Measurements from ENCODE around the gene AMZ1.
"Not testable (repeated sequence)": the region's sequence is repeated elsewhere in the genome, so short reads cannot be mapped to it uniquely, and the experiment has no call there.

Gene AMZ1

DNA sequence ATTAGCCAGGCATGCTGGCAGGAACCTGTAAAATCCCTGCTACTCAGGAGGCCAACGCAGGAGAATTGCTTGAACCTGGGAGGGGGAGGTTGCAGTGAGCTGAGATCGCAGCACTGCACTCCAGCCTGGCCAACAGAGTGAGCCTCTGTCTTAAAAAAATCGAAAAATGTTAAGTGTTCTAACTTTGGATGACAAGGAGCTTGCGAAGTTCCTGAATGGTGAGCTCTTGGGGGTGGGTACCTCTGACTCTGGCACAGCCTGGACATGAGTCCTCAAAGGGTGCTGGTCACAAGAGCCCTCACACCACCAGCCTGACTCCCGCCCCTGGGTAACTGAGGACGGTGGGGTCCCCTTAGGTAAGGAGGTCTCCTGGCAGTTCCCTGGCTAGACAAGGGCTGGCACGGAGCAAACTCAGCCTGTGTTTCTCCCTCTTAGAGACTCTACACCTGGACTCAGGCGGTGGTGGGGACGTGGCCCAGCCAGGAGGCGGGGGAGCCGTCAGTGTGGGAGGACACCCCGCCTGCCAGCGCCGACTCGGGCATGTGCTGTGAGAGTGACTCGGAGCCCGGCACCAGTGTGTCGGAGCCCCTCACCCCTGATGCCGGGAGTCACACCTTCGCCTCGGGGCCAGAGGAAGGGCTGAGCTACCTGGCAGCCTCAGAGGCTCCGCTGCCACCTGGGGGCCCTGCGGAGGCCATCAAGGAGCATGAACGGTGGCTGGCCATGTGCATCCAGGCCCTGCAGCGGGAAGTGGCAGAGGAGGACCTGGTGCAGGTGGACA is 24.1 kb downstream of the AMZ1 start:
- no peak for DNase-seq (ENCODE audit: low read depth in 3 of 3)

DNA sequence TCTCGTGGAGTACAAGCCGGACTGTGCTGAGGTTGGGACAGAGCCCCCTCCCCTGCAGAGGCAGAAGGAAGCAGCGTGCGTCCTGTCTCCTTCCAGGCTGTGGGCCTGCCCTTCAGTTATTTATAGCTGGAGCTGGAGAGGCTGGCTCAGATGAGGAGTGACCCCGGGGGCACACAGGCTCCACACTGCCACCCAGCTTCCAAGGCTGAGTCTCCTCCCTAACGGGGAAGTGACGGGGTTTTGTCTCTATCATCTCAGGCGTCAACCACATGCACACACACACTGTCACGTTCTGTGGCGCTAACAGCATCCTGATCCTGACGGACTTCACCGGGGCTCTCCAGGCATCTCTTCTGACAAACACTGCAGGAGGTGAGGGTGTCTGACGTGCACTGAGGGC is 25.4 kb downstream of the AMZ1 start:
- DNase-seq (ENCODE audit: low read depth in 3 of 3), result no peak

DNA sequence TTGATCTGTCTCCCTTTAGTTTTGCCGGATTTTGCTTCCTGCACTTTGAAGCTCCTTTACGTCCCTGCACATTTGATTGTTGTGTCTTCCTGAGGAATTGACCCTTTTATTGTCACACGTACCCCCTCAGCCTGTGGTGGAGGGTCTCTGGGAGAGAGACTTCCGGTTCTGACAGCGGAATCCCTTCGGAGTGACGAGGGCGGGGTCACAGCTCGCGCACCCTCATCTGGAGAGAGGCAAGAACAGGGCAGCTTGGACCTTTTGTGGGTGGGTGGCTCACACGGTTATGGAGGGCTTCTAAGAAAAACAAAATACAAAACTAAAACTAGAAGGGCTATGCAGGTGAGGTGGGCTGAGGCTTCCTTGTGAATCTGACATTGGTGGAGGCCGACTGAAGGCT is 26.0 kb downstream of the AMZ1 start:
- no peak for DNase-seq (ENCODE audit: low read depth in 3 of 3)

DNA sequence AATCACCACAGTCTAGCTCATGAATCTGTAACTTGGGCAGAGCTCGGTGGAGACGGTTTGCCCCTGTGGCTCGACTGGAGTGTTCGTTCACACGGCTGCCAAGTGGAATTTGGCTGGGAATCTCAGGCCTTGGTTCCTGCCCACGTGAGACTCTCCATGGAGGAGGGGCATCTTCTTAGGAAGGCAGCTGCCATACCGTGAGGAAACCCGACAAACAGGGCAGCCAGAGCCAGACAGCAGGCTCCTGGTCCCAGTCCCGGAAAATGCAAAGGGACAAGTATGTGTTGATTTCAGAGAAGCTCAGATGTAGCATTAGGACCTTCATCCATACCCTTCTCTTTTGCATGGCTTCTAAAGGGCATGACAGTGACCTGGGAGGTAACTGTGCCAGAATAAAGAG is 26.6 kb downstream of the AMZ1 start:
- DNase-seq (ENCODE audit: low read depth in 3 of 3), result no peak

DNA sequence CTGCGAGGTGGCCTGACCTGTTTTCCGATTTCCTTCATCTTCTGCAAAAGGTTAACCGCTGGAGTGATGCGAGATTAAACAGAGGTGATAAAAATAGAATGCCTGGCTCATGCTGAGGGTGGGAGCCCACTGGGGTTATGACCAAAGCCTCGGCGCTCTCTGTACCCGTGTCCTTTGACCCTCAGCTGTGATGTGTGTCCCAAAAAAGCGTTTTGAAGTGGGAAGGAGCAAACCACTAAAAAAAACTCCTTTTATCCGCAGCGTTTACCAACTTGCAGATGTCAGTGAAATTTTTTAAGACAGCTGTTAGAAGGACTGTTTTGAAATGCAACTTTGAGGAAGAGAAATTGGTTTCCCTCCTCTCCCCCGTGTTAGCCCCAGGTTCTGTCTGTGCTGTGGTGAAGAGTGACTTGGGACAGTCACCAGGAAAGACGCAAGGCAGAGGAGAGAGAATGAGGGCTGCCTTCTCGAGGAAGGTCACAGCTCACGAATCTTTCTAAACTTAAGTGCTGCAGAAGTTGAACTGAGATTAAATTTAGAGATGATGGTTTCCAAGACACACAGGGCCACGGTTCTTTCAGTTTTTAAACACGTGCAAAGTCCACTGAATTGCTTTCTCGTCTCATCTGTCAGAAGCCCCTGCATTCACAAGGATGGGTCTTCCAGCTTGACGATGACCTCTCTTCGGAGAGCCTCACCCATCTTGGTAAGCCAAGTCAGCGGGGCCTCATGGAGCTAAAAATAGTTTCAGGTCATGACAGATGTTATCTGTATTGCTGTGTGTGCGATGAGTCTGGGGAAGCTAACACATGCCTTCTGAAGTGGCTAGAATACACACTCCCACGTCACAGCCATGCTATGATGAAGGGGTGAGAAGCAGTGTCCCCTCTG is 27.6 kb downstream of the AMZ1 start:
- peak in 2 of 3 donors; percentile 47 to 54 for DNase-seq (ENCODE audit: low read depth in 3 of 3)

DNA sequence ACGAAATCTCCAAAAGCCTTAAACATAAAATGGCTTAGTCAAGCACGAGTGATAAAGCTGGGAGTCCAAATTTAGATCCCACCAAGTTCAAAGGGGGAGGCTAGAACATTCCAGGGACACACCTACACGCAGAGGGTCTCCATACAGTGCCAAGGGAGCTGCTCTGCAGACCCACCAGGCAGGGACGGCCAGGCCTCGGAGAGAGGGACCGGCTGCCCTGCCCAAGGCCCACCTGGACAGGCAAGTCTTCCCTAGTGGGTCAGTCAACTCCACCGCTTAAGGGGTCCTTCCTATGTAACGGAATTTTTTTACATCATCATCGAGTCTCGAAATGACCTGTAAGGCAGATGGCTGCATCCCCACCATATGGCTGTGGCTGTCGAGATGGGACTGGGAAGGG is 28.5 kb downstream of the AMZ1 start:
- DNase-seq (ENCODE audit: low read depth in 3 of 3), result no peak

DNA sequence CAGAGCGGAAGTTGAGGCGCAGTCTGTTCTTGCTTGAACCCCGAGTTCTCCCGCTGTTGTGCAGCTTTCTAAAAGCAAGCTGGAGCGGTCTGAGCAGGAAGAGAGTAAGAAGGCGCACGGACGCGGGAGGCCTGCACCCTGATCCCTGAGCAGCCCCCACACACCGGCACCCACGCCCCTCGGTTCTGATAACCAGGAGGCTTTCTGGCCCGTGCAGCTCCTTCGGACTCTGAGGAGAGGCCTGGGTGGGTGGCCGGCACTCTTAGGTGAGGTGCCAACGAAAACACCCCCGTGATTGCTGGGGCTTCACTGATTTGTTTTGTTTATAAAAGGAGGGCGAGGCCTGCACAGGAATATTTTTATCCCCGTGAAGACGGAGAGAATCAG is 28.9 kb downstream of the AMZ1 start:
- no peak for DNase-seq (ENCODE audit: low read depth in 3 of 3)

DNA sequence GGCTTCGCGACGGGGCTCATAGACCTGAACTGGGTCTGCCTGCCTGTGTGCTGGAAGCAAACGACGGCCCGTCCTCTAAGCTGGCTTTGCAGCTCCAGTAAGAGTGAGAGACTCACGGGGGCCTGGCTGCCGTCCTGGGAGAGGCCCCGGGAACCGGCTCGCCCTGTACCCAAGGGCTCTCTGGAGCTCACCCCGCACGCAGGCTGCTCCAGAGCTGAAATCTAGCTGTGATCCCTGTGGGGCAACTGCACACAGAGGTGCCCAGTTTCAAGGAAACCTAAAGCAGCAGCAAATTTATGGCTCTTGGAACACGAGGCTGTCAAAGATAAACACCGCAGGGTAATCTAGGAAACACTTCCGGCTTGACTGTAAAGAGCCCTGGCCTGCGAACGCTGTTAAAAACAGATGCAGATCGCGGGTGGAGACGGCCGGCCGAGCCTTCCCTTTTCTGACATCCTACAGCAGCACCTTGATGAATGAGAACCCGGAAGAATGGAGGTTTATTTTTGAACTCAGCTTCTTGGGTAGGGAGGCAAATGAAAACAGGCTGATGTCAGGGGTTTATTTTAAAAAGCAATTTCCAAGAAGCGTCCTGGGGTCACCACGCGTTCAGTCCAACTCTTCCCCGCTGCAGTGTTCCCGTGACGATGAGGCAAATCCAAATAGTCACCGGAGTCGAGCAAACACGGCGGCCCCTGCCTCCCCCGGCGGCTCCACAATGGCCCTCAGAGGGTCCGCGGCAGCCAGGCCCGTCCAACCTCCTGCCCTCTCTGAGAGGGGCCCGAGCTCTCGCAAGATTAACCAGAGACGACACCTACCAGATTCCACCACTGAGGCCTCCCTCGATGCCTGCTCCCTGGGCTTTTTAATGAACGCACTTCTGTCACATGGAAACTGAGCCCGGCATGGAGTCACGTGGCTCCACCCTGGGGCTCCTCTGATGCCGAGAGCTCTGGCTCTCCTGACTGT is 29.6 kb downstream of the AMZ1 start:
- no peak for DNase-seq (ENCODE audit: low read depth in 3 of 3)

DNA sequence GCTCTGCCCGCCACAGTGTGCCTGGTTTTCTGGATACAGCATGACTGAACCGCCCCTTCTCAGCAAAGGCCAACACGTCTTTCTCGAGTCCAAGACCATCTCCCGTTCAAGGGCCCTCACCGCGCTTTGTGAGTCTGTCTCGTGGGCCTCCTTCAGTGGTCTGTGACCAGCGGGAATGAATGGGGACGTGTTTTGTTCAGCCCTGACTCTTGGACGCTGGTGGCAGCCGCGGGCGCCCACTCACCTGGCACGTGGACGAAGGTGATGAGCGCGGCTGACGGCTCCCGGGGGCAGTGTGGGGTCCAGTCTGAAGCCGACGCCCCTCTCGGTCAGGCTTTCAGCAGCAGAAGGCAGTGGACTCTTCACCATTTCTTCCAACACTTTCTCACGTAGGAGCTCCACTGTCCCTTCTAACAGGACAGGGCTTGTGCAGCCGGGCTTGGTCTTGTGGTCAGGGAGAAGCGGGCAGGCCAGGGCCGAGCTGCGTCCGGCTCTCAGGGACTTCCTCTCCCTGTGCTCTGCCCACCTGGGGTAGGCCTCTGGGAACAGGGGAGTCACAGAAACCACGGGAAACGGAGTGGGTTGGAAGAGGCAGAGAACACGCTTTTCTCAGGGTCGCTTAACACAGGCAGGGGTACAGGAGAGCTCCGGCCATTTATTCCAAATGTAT is 30.4 kb downstream of the AMZ1 start:
- no peak for DNase-seq (ENCODE audit: low read depth in 3 of 3)

DNA sequence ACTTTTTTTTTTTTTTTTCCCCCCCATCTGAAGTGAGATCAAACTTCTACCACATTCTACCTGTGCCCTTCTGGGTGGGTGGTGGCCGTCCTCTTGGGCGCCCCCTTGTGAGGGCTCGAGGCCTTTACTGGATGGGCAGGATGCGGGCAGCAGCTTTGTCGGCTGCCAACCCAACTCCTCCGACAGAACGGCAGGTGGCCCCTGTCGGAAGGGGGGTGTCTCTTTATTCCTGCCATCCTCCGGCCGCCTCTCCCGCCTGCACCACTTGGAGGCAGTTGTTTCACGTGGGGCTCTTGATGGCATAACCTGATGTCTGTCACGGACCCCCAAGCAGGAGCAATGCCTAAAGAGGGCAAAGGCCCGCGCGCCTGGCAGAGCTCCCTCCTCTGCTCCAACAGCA is 31.0 kb downstream of the AMZ1 start:
- peak in 1 of 3 donors; percentile 66 for DNase-seq (ENCODE audit: low read depth in 3 of 3)

DNA sequence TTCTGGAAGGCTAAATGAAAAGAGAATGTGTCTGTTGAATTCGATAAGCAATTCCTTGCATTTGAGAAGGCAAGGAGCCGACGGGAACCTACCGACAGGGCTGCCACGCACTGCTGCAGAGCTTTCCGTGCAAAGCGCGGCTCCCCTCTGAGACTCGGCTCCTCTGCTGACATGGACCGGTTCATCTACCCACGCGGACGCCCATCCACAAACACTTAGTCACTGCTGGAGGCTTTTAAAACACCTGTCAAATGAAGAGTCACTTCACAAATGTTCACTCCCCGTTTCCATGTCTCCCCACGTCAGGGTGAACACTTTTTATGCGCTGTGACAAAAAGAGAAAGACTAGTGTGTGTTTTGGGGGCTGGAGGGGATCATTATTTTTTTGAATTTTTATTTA is 32.0 kb downstream of the AMZ1 start:
- DNase-seq (ENCODE audit: low read depth in 3 of 3), result no peak

DNA sequence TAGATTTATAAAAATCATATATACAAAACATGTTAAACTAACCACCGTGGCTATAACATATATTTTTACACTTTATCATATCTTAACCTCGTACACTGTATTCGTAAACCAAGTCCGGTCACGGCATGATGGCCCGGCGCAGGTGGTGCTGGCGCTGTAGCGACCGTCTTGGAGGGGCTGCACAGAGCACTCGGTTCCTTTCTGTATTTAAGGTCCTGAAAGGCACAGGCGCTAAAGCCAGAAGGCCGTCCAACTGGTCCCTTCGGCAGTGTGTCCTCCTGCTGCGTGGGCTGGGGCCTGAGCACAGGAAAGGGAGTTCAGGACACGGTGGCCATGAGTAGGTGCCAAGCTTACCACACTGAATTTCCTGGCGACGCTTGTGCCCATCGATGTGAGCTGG is 33.8 kb downstream of the AMZ1 start:
- no peak for DNase-seq (ENCODE audit: low read depth in 3 of 3)

DNA sequence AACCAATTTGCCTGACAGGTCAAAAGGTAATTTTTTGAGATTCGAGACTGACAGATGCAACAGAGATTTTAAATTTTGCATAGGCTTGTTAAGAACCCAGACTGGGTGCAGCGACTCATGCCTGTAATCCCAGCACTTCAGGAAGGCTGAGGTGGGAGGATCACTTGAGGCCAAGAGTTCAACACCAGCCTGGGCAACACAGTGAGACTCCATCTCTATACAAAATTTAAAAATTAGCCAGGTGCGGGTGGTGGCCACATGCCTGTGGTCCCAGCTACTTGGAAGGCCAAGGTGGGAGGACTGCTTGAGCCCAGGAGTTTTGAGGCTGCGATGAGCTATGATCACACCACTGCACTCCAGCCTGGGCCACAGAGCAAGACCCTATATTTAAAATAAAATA is 34.6 kb downstream of the AMZ1 start:
- DNase-seq (ENCODE audit: low read depth in 3 of 3), result no peak

DNA sequence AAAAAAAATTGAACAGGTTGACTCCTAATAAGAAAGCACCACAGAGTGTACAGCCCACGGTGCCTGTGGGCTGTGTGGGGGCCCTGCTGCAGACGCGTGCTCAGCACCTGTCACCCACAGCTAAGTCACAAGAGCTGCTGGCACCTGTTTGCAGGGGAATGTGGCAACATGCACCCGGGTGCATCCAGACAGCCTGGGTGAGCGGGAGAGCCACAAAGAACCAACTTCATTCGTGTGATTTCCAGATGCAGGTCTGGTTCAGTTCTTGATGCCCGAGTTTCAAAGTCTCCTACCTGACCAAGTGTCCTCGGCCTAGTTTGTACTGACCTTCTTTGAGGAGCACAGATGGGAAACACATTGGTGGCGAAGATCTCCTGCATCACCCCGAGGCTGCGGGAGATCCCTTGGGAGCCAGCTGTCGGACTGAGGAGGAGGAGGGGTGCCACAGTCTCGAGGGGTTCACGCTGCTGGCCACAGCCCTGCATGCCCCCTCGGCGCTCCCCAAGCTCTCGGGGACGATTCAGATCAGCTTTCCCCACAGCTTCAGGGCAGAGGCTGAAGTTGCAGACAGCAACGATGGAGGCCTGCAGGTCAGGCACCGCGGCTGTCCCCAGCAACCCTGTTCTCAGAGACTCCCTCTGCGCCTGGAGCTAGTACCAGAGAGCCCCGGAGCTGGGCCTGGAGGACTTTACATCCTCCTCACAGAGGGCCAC is 35.3 kb downstream of the AMZ1 start:
- DNase-seq (ENCODE audit: low read depth in 3 of 3), result no peak

DNA sequence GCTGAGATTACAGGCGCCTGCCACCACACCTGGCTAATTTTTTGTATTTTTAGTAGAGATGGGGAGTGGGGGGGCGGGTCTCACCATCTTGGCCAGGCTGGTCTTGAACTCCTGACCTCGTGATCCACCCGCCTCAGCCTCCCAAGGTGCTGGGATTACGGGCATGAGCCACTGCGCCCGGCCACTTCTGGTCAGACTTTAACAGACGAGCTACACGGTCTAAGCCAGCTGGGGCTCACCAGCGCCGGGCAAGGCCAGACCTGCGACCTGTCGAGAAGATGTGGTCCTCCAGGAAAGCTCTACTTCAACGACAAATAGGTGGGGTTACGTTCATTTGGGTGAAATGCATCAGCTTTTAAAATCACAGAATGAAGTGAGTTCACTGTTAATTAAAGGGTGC is 36.0 kb downstream of the AMZ1 start:
- DNase-seq (ENCODE audit: low read depth in 3 of 3), result not testable (repeated sequence)

DNA sequence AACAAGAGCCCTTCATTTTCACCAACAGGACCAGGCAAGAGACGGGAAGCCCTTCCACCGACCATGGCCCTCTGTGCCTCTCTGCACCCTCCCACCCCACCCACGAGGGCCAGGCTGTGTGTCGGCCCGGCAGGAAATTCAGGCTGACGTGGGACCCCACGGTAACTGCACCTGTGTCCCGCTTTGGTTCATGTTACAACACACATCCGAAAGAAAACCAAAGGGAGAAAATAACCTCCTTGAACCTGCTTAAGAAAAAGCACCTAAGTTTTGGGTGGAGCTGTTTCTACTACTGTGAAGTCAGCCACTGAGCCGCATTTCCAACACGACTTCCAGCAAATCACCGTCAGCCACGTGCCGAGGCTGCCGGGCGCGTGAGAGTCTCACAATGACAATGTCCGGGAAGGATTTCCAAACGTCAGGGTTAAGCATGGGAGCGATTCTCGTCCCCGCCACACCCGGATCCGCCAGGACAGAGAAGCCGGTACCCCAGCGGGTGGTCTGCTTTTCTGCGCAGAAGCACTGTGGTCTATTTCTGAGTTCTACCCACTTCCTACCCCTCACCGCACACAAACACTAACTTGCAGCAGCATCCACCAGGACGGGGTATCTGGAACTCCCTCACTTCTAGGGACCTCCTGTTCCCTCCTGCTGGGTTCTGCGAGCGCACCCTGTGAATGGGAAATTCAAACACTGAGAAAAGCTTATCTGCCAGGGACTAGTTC is 36.6 kb downstream of the AMZ1 start:
- DNase-seq (ENCODE audit: low read depth in 3 of 3), result no peak

DNA sequence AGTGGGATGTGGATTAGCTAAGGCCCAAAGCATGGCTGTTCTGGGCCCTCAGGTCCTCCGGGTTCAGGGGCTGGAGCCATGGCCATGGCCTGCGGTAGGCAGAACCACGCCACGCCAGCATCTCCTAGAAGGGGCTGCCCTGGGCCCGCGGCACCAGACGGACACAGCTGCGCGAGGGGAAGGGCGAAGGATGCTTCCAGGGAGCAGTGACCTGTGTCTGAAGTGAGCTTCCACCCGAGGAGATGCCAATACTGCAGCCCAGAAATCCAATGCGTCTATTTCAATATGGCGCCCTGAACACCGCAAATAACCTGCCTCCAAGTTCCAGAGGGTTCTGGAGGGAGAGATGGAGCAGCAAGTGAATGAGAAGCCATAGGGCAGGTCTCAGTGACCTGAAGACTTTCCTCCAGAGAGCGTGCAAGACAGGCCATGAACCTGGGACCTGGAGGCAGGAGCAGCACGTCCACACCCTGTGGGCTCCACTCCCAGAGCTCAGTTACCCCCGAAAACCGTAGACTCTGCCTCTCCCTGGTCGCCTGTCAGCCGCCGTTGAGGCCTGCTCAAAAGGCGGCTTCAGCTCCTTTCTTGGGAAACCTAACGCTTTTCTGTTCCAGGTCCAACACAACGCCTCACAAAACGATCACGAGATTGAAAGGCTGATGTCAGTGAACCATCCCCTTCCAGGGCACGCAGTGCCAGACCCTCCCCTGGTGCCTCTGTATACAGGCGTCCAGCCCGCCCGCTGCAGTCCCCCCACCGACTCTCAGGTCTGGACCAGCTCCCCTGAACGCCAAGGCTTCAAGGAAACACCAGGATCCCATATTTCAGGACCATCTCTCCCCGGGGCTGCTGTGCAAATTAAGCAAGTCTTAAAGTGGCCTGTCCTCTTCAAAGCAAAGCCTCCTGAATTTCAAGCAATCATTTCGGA is 37.4 kb downstream of the AMZ1 start:
- no peak for DNase-seq (ENCODE audit: low read depth in 3 of 3)

DNA sequence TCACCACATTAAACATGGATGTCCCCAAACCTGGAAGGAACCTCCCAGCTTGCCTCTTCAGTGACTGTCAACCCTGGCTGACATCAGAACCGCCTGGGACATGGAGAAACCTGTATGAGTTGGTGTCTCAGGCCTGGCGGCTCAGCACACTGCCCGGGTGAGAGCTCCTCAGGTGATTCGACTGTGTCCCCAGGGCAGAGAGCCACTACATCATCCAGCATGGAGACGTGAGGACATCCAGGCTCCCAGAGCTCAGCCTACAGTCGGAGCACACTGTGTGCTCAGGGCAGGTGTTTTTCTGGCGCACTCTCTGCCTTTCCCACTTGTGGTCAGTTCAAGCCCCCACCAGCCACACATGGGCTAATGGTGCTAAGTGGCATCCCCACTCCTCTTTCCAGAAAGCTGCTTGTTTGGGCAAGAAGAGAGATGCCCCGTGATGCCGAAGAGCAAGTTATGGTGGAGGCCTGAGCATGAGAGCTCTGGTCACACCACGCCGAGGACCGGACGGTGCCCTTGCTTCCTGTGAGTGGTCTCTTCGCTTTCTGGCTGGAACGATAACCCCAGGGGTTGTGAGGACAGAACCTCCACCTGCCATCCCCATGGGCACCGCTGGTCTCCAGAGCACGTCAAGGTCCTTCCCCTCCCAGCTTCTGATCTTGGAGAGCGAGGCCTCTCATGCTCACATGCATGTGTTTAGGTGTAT is 38.5 kb downstream of the AMZ1 start:
- no peak for DNase-seq (ENCODE audit: low read depth in 3 of 3)

Measured in stimulated activated CD4-positive, alpha-beta T cell treated with anti-CD3 and anti-CD28 coated beads, TNF-alpha, amount 100 ng/mL, for 48 hours (primary cell).